ENCODE results near the gene NCOR1. TPM values are rescaled to one million over a fixed set of nuclear protein-coding genes. Genes with fewer than 3 reads are reported as not detected.

The NCOR1 gene
- total and polyA plus RNA-seq, 2 of the 13 experiments (the other 11 are each of a cell fraction or from before 2014, with no cell fraction given) = 57.0 to 71.7 TPM

- TF ChIP-seq RERE (CRISPR knock-in tag; IDR thresholded peaks at IDR 0.05; ENCODE audit: low read depth) (no peak), ZNF772 (CRISPR knock-in tag; IDR thresholded peaks at IDR 0.05) (no peak; the same call in 1 of the 2 replicates), ZNF788 (CRISPR knock-in tag; IDR thresholded peaks at IDR 0.05; ENCODE audit: borderline replicate concordance) (0 out of 2 replicates have a peak, but pooled peaks have one; percentile 16), ZNF160 (CRISPR knock-in tag; IDR thresholded peaks at IDR 0.05) (0 out of 2 replicates have a peak, but pooled peaks have one; percentile 27), ZNF563 (CRISPR knock-in tag; IDR thresholded peaks at IDR 0.05) (no peak), ARHGAP35 (CRISPR knock-in tag; IDR thresholded peaks at IDR 0.05; ENCODE audit: borderline replicate concordance) (no peak), ATF4 (CRISPR knock-in tag; IDR thresholded peaks at IDR 0.05) (0 out of 4 replicates have a peak, but pooled peaks of 1 of the 2 experiments have one; percentile 26), ZBTB21 (CRISPR knock-in tag; IDR thresholded peaks at IDR 0.05) (no peak), ELF4 (CRISPR knock-in tag; IDR thresholded peaks at IDR 0.05; ENCODE audit: borderline replicate concordance) (no peak), HMG20B (CRISPR knock-in tag; conservative IDR thresholded peaks at IDR 0.05) (no peak), ZNF317 (CRISPR knock-in tag; IDR thresholded peaks at IDR 0.05) (peak; percentile 18; the same call in 1 of the 2 replicates), ZNF34 (CRISPR knock-in tag; IDR thresholded peaks at IDR 0.05; ENCODE audit: borderline replicate concordance) (no peak), HIVEP1 (CRISPR knock-in tag; IDR thresholded peaks at IDR 0.05) (0 out of 2 replicates have a peak, but pooled peaks have one; percentile 50), ZNF674 (CRISPR knock-in tag; IDR thresholded peaks at IDR 0.05; ENCODE audit: low read depth) (peak; percentile 57; the same call in 1 of the 2 replicates), ZNF883 (CRISPR knock-in tag; IDR thresholded peaks at IDR 0.05; ENCODE audit: not compliant biosample characterization) (peak; percentile 8), ZBTB10 (CRISPR knock-in tag; IDR thresholded peaks at IDR 0.05; ENCODE audit: borderline replicate concordance) (peak; percentile 21; the same call in 1 of the 2 replicates), ZNF780A (CRISPR knock-in tag; IDR thresholded peaks at IDR 0.05) (0 out of 2 replicates have a peak, but pooled peaks have one; percentile 76)
Measured at GRCh38 chr17:16215965-16216316, 607 bp upstream of the NCOR1 start (continued).
